Osteocyte (in vitro differentiated cells): Measurements from ENCODE around the gene INPP5K. TPM values are rescaled to one million over a fixed set of nuclear protein-coding genes. Genes with fewer than 3 reads are reported as not detected.

Source experiments
- DNase-seq: peaks from one replicate; pipeline ENCODE4 v3.0.0; 2021; ENCODE audit warnings: mixed read lengths; ENCODE audit not compliant: unreplicated experiment; ENCODE audit errors: extremely low spot score
- H3K27ac Mint-ChIP-seq: one replicate; pipeline ENCODE4 v1.8.0; 2021; ENCODE audit warnings: mild to moderate bottlenecking, mixed read lengths; ENCODE audit not compliant: unreplicated experiment
- H3K27me3 Mint-ChIP-seq: one replicate; pipeline ENCODE4 v1.8.0; 2021; ENCODE audit warnings: mixed read lengths; ENCODE audit not compliant: unreplicated experiment
- H3K36me3 Mint-ChIP-seq: one replicate; pipeline ENCODE4 v1.8.0; 2021; ENCODE audit warnings: mixed read lengths; ENCODE audit not compliant: unreplicated experiment
- H3K4me1 Mint-ChIP-seq: one replicate; pipeline ENCODE4 v1.8.0; 2021; ENCODE audit warnings: mixed read lengths; ENCODE audit not compliant: unreplicated experiment
- H3K4me3 Mint-ChIP-seq: one replicate; pipeline ENCODE4 v1.8.0; 2021; ENCODE audit warnings: mild to moderate bottlenecking, moderate library complexity, mixed read lengths; ENCODE audit not compliant: unreplicated experiment
- H3K9me3 Mint-ChIP-seq: one replicate; pipeline ENCODE4 v1.8.0; 2021; ENCODE audit warnings: mixed read lengths; ENCODE audit not compliant: unreplicated experiment
- CTCF ChIP-seq: fragments of 200-600 bp; sonication (generic); IDR thresholded peaks from 2 replicates; pipeline ENCODE4 v1.5.0; 2021; ENCODE audit warnings: antibody characterized with exemption, mild to moderate bottlenecking, moderate library complexity
- total RNA-seq: library from RNA; stranded (reverse); gene quantifications from 2 replicates; pipeline ENCODE4 v1.2.1, GENCODE V29; 2021

The INPP5K gene
- total RNA-seq, 1 donor from 2014 or later, result 49.4 TPM

- Mint-ChIP-seq H3K4me1 (peaks cover 39% of the 10 kb centered on the region), H3K27me3 (no peaks in the 10 kb centered on the region), H3K4me3 (peak overlapping the region; percentile 45), H3K36me3 (no peaks in the 10 kb centered on the region), H3K27ac (peak overlapping the region; percentile 56), H3K9me3 (no peaks in the 10 kb centered on the region)
- no peak for TF ChIP-seq CTCF
- DNase-seq, result no peak
These were observed 23.0 kb downstream of the INPP5K start for GRCh38 chr17:1493291-1493980.

- Mint-ChIP-seq H3K4me1 (peaks cover 43% of the 10 kb centered on the region), H3K27me3 (no peaks in the 10 kb centered on the region), H3K27ac (peak within 1 kb of the TSS; percentile 78), H3K36me3 (no peaks in the 10 kb centered on the region), H3K4me3 (peak within 1 kb of the TSS; percentile 84), H3K9me3 (no peaks in the 10 kb centered on the region)
- no peak for TF ChIP-seq CTCF
- no peak for DNase-seq
These were observed 23.9 kb downstream of the INPP5K start, which contains the start of gene MYO1C for GRCh38 chr17:1492249-1493206. Gene MYO1C (minus strand): TSS chr17:1492686. CDS start chr17:1492487, 199 bp downstream.

- H3K27ac Mint-ChIP-seq, result peak overlapping the region; percentile 78
- H3K4me3 Mint-ChIP-seq, result peak overlapping the region; percentile 84
- H3K27me3 Mint-ChIP-seq, result no peaks in the 10 kb centered on the region
- TF ChIP-seq CTCF, result no peak
- no peaks in the 10 kb centered on the region for H3K9me3 Mint-ChIP-seq
- H3K4me1 Mint-ChIP-seq, result peaks cover 48% of the 10 kb centered on the region
- DNase-seq, result no peak
- no peaks in the 10 kb centered on the region for H3K36me3 Mint-ChIP-seq
These were observed 24.8 kb downstream of the INPP5K start for GRCh38 chr17:1491443-1492248.

GRCh38 chr17:1490643-1491442, 25.6 kb downstream of the INPP5K start:
- Mint-ChIP-seq H3K4me3 (peak overlapping the region; percentile 82), H3K4me1 (peaks cover 49% of the 10 kb centered on the region)
- TF ChIP-seq CTCF, result no peak

More at GRCh38 chr17:1490643-1491442, 25.6 kb downstream of the INPP5K start:
- no peak for DNase-seq
- no peaks in the 10 kb centered on the region for H3K27me3 Mint-ChIP-seq
- no peaks in the 10 kb centered on the region for H3K9me3 Mint-ChIP-seq
- H3K27ac Mint-ChIP-seq, result peak overlapping the region; percentile 77
- H3K36me3 Mint-ChIP-seq, result no peaks in the 10 kb centered on the region
